Psoas muscle (tissue), 8 donors: ENCODE data around the gene ANXA1. TPM values are rescaled to one million over a fixed set of nuclear protein-coding genes. Genes with fewer than 3 reads are reported as not detected.

Source experiments
- ATAC-seq, 4 donors: fragments of 200-7000 bp; cut with Tn5 transposase; one replicate each; pipeline ENCODE4 v1.9.1; 2020; ENCODE audit warnings: moderate library complexity in 3 of 4, mild to moderate bottlenecking in 2 of 4
- DNase-seq, 2 donors: peaks; one replicate each; pipeline ENCODE4 v3.0.0-alpha.2; 2020
- H3K27ac ChIP-seq: fragments of 200-600 bp; one replicate; pipeline ENCODE4 v1.8.0; 2022
- H3K27me3 ChIP-seq, 3 donors: fragments of 200-600 bp in 1 of 3; one replicate each; pipeline versions ENCODE4 v1.6.1 to v1.8.0; 2013 to 2022; ENCODE audit warnings: low read length in 2 of 3, mild to moderate bottlenecking in 2 of 3, moderate library complexity in 1 of 3; ENCODE audit not compliant: insufficient read depth in 3 of 3
- H3K36me3 ChIP-seq, 2 donors: fragments of 200-600 bp in 1 of 2; one replicate each; pipeline versions ENCODE4 v1.6.1 to v1.8.0; 2013 to 2022; ENCODE audit warnings: low read depth in 1 of 2, mild to moderate bottlenecking in 1 of 2, moderate library complexity in 1 of 2; ENCODE audit not compliant: insufficient read depth in 1 of 2
- H3K4me1 ChIP-seq: fragments of 200-600 bp; one replicate; pipeline ENCODE4 v1.8.0; 2022
- H3K4me3 ChIP-seq: fragments of 200-600 bp; one replicate; pipeline ENCODE4 v1.8.0; 2022; ENCODE audit warnings: mild to moderate bottlenecking
- H3K9me3 ChIP-seq: fragments of 200-600 bp; one replicate; pipeline ENCODE4 v1.8.0; 2022
- CTCF ChIP-seq: fragments of 200-600 bp; IDR thresholded peaks from one replicate; pipeline ENCODE4 v1.8.0; 2022; ENCODE audit warnings: antibody characterized with exemption
- WGBS, 3 donors: extraction: QIAGEN DNeasy Blood & Tissue Kit; methylation state at CpG; one replicate each; pipeline versions ENCODE4 v1.1.6 to v1.1.7; 2013; 5-methylcytosine and 5-hydroxymethylcytosine counted together
- intact Hi-C, 2 donors: fragments of 100-400 bp; cut with DNase I; formaldehyde crosslinking; loops; one replicate each; pipeline versions ENCODE4 v1.11.0 to v1.14.2; 2022
- polyA plus RNA-seq, 3 donors: library from polyadenylated mRNA; stranded (reverse); fragments of 200-250 nt; gene quantifications; one replicate each; pipeline ENCODE4 v1.2.3, GENCODE V29; 2013
- total RNA-seq, 4 donors: library from RNA; stranded (reverse); fragmentation: NEBNext Ultra II Directional in 2 of 4; extraction: Animal tissue kit (Norgen Biotek cat#: 25700) in 2 of 4; gene quantifications; one replicate each; pipeline versions ENCODE4 v1.2.1 to v1.2.4, GENCODE V29; 2021 to 2023
- donor health status: healthy with polysubstance abuse.
- donor health status: DM: no; HTN: no; CAD: no; lungs with moderate emphysema.
- donor health status: Bipolar disorder and iron deficiency.
- donor health status: healthy.
- donor health status: DM: yes; HTN: yes; CAD: no.
- donor health status: DM: no; HTN: no; CAD: no.
- donor health status: DM: no; HTN: no; CAD: no.
- donor health status: DM: yes; HTN: yes; CAD: no.

Gene ANXA1
- total and polyA plus RNA-seq, 7 donors, result 20.7 to 60.8 (median 25.8) TPM

- H3K27me3 ChIP-seq, result no peaks in the 10 kb centered on the region
- no peaks in the 10 kb centered on the region for H3K4me1 ChIP-seq
- WGBS, 3 donors, result 82 to 94% (median 94%) methylated on average over 4 of the region's 4 CpGs
- ATAC-seq (no peak), DNase-seq (no peak)
- intact Hi-C loops, result no loop called here
- H3K4me3 ChIP-seq, result no peak overlapping the region
- H3K36me3 ChIP-seq, result no peaks in the 10 kb centered on the region
- no peak overlapping the region for H3K27ac ChIP-seq
- TF ChIP-seq CTCF, result no peak
- H3K9me3 ChIP-seq, result no peaks in the 10 kb centered on the region
Observed at GRCh38 chr9:73118898-73119554, 32.6 kb upstream of the ANXA1 start.

GRCh38 chr9:73121375-73121935, 30.2 kb upstream of the ANXA1 start:
- no peak overlapping the region for H3K4me3 ChIP-seq
- no peak overlapping the region for H3K27ac ChIP-seq
- no peak for ATAC-seq
- H3K9me3 ChIP-seq, result no peaks in the 10 kb centered on the region
- H3K36me3 ChIP-seq, result no peaks in the 10 kb centered on the region
- no peaks in the 10 kb centered on the region for H3K4me1 ChIP-seq
- WGBS, 3 donors, result 84 to 91% (median 88%) methylated on average over 1 of the region's 1 CpG
- intact Hi-C loops, result no loop called here
- DNase-seq, result no peak
- no peak for TF ChIP-seq CTCF
- no peaks in the 10 kb centered on the region for H3K27me3 ChIP-seq

GRCh38 chr9:73125651-73126050, 26.0 kb upstream of the ANXA1 start:
- Histone ChIP-seq H3K36me3 (no peaks in the 10 kb centered on the region), H3K9me3 (no peaks in the 10 kb centered on the region), H3K4me1 (no peaks in the 10 kb centered on the region), H3K27ac (no peak overlapping the region), H3K4me3 (no peak overlapping the region), H3K27me3 (no peaks in the 10 kb centered on the region)
- TF ChIP-seq CTCF, result no peak
- intact Hi-C loops, result no loop called here
- 71 to 82% (median 80%) methylated on average over 1 of the region's 1 CpG for WGBS, 3 donors
- no peak for DNase-seq
- no peak for ATAC-seq

- WGBS, 3 donors, result 88 to 94% (median 94%) methylated on average over 6 of the region's 6 CpGs
- ATAC-seq, result no peak
- Histone ChIP-seq H3K4me3 (no peak overlapping the region), H3K9me3 (no peaks in the 10 kb centered on the region), H3K4me1 (peaks cover 7% of the 10 kb centered on the region), H3K36me3 (no peaks in the 10 kb centered on the region), H3K27ac (no peak overlapping the region), H3K27me3 (no peaks in the 10 kb centered on the region)
- no peak for TF ChIP-seq CTCF
- DNase-seq, result no peak
- intact Hi-C loops, result no loop called here
Observed at GRCh38 chr9:73129941-73130685, 21.6 kb upstream of the ANXA1 start.
